ENCODE measurements around the gene PRRT4. TPM values are rescaled to one million over a fixed set of nuclear protein-coding genes. Genes with fewer than 3 reads are reported as not detected.

Gene PRRT4
- total and polyA plus RNA-seq, 9 of the 15 experiments (the other 6 are each of a cell fraction or from before 2014, with no cell fraction given): not detected

DNA sequence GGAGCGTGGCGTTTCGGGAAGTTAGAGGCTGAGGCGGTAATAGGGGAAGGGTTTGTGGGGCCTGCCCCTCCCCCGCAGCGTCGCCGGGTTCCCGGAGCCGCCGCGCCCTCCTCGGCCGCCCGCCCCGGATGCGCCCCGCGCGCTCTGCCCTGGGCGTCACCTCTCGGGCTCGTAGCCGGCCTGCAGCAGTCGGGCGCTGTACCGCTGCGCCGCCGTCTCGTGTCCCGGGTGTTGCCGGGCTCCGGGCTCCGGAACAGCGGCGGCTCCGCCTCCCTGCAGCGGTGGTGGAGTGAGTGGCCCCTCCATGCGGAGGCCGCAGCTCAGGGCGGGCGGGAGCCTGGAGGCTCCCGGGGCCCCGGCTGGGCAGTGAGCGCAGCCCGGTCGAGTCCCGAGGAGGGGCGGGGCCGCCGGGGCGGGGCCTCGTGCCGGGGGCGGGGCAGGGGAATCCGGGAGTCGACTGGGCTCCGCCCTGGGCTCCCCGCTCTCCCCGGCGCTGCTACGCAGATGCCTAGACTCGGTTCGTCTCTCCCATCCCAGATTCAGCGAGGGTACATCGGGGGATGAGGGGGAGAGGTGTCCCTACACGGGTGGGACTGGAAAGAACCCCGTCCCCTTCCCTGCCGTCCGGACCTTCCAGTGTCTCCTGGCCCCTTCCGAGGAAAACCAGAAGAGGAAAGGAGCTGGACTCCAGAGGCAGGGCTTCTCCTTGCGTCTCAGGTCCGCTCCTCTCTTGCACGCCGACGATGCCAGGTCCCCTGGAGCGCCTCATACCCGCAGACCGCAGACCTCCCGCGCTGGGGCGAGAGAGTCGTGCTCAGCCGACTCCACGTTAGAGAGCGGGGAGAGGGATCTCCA, 48.3 kb upstream of the PRRT4 start, which contains the start of gene IMPDH1 (continued):
- TF ChIP-seq PBX2 (CRISPR knock-in tag; IDR thresholded peaks at IDR 0.05; ENCODE audit: low read depth) (0 out of 2 replicates have a peak, but pooled peaks have one; percentile 11), PBX2 (tag; conservative IDR thresholded peaks at IDR 0.05; ENCODE audit: low read depth) (no peak), RAD51 (IDR thresholded peaks at IDR 0.05; ENCODE audit: borderline replicate concordance, low read depth) (no peak), U2AF1 (optimal IDR thresholded peaks at IDR 0.05; ENCODE audit: low read depth, low read length) (no peak), MLLT1 (IDR thresholded peaks at IDR 0.05) (peak in 1 of 2 experiments; percentile 80; a peak in 2 of 4 replicates), PML (IDR thresholded peaks at IDR 0.05; ENCODE audit: low read length) (no peak), ZNF431 (CRISPR knock-in tag; IDR thresholded peaks at IDR 0.05) (no peak), PHF20 (IDR thresholded peaks at IDR 0.05; ENCODE audit: partially characterized antibody) (peak; percentile 24), ZNF644 (tag; IDR thresholded peaks at IDR 0.05; ENCODE audit: low read depth) (no peak), KAT2B (IDR thresholded peaks at IDR 0.05; ENCODE audit: low read depth, low read length) (no peak), ZNF217 (CRISPR knock-in tag; IDR thresholded peaks at IDR 0.05) (no peak), ZNF77 (CRISPR knock-in tag; IDR thresholded peaks at IDR 0.05) (no peak), NFE2 (IDR thresholded peaks at IDR 0.05; ENCODE audit: low read depth) (0 out of 2 replicates have a peak, but pooled peaks have one; percentile 3), ZBTB8A (IDR thresholded peaks at IDR 0.05; ENCODE audit: partially characterized antibody) (no peak), POLR2H (tag; IDR thresholded peaks at IDR 0.05; ENCODE audit: low read depth) (no peak; the same call in none of the 2 replicates), HNRNPUL1 (IDR thresholded peaks at IDR 0.05; ENCODE audit: low read length) (no peak), BDP1 (IDR thresholded peaks at IDR 0.05; ENCODE audit: insufficient read depth, insufficient read length) (no peak), NCOA4 (IDR thresholded peaks at IDR 0.05; ENCODE audit: partially characterized antibody) (no peak), ZNF551 (CRISPR knock-in tag; IDR thresholded peaks at IDR 0.05) (no peak)
- TF ChIP-seq, protein P1, sequence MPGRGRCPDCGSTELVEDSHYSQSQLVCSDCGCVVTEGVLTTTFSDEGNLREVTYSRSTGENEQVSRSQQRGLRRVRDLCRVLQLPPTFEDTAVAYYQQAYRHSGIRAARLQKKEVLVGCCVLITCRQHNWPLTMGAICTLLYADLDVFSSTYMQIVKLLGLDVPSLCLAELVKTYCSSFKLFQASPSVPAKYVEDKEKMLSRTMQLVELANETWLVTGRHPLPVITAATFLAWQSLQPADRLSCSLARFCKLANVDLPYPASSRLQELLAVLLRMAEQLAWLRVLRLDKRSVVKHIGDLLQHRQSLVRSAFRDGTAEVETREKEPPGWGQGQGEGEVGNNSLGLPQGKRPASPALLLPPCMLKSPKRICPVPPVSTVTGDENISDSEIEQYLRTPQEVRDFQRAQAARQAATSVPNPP (IDR thresholded peaks at IDR 0.05; ENCODE audit: borderline replicate concordance, insufficient read depth, insufficient read length): no peak
- TF ChIP-seq, protein P2, sequence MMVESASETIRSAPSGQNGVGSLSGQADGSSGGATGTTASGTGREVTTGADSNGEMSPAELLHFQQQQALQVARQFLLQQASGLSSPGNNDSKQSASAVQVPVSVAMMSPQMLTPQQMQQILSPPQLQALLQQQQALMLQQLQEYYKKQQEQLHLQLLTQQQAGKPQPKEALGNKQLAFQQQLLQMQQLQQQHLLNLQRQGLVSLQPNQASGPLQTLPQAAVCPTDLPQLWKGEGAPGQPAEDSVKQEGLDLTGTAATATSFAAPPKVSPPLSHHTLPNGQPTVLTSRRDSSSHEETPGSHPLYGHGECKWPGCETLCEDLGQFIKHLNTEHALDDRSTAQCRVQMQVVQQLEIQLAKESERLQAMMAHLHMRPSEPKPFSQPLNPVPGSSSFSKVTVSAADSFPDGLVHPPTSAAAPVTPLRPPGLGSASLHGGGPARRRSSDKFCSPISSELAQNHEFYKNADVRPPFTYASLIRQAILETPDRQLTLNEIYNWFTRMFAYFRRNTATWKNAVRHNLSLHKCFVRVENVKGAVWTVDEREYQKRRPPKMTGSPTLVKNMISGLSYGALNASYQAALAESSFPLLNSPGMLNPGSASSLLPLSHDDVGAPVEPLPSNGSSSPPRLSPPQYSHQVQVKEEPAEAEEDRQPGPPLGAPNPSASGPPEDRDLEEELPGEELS (CRISPR knock-in tag; IDR thresholded peaks at IDR 0.05; ENCODE audit: borderline replicate concordance): 0 out of 2 replicates have a peak, but pooled peaks have one; percentile 26

Data from K562 (cell line).